ENCODE measurements around the gene GPR15LG.

DNA sequence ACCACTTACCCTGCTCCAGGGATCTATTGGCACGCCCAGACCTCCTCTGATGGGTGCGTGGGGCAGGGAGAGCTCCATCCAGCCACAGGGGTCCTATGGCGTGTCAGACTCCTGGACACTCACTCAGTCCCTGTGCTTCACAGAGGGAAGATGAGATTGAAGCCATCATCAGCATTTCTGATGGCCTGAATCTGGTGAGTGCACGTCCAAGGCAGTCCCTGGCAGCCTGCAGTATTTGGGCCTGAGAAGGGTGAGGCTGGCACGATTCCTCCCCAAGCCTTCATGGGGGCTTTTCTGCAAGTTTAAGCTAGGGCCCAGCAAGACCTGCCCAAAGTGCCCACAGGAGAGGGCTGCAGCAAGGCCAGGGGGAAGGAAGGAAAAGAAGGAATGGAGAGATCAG is 24.0 kb downstream of the GPR15LG start:
- TF ChIP-seq FOXK2 (IDR thresholded peaks at IDR 0.05) = no peak
- no peak for TF ChIP-seq BHLHE40 (IDR thresholded peaks at IDR 0.05; ENCODE audit: borderline replicate concordance)
- TF ChIP-seq SUZ12 (IDR thresholded peaks at IDR 0.05) = no peak
- no peak for TF ChIP-seq NFRKB (IDR thresholded peaks at IDR 0.05)
- TF ChIP-seq ARNT (IDR thresholded peaks at IDR 0.05) = no peak
- TF ChIP-seq LEF1 (IDR thresholded peaks at IDR 0.05; ENCODE audit: borderline replicate concordance) = no peak
- TF ChIP-seq ELF4 (IDR thresholded peaks at IDR 0.05) = no peak
- no peak for TF ChIP-seq SP1 (IDR thresholded peaks at IDR 0.05)
- TF ChIP-seq FOXM1 (IDR thresholded peaks at IDR 0.05; ENCODE audit: borderline replicate concordance) = no peak
- TF ChIP-seq TARDBP (IDR thresholded peaks at IDR 0.05) = no peak
